Nucleus accumbens (tissue), 56 donors: ENCODE data around the gene OR4X1.
"Not testable (repeated sequence)": the region's sequence is repeated elsewhere in the genome, so short reads cannot be mapped to it uniquely, and the experiment has no call there.

Experiments
- DNase-seq, 56 donors: peaks; one replicate each; lab custom pipeline; 2025; lab: John Stamatoyannopoulos, UW

Gene OR4X1, protein sequence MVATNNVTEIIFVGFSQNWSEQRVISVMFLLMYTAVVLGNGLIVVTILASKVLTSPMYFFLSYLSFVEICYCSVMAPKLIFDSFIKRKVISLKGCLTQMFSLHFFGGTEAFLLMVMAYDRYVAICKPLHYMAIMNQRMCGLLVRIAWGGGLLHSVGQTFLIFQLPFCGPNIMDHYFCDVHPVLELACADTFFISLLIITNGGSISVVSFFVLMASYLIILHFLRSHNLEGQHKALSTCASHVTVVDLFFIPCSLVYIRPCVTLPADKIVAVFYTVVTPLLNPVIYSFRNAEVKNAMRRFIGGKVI

DNA sequence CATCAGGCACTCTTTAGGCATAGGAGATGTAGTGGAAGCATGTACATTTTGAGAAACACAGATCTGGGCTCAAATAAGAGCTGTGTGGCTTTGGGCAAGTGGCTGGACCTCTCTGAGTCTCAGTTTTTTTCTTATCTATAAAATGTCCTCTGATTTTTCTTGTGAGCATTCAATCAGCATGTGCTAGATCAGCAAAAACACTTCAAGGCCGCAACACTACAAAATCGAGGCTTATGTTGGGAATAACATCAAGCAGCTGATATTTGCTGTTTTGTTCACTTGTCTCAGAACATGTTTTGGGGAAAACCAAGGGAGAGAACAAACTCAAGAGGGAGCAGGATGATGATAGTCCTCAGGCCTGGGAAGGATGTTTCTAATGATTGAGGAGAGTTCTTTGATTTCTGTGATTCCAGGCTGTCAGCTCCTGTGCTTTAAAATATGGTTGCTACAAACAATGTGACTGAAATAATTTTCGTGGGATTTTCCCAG is at the start of gene OR4X1:
Gene OR4X1, plus strand, starts transcription at position 439 of the 489 bp plus-strand sequence. Its CDS starts 0 bp downstream, at position 439.
- DNase-seq, result no peak

DNA sequence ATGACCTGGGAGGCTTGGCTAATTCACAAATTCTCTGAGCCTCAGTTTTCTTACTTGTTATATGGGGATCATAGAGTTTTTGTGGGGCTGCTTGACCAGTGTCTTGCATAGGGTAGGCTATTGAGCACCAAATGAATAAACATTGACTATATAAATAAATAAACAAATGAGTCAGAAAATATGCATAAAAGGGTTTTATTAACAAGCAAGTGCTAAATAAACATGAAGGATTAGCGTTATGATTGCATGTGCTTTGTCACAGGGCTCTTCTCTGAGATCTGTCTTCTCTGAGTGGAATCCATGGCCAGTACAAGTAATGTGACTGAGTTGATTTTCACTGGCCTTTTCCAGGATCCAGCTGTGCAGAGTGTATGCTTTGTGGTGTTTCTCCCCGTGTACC is 47.2 kb upstream of the OR4X1 start, which contains the start of gene OR4B1:
Gene OR4B1, plus strand, starts transcription at position 301 of the 400 bp plus-strand sequence. Its CDS starts 0 bp downstream, at position 301.
- no peak for DNase-seq

DNA sequence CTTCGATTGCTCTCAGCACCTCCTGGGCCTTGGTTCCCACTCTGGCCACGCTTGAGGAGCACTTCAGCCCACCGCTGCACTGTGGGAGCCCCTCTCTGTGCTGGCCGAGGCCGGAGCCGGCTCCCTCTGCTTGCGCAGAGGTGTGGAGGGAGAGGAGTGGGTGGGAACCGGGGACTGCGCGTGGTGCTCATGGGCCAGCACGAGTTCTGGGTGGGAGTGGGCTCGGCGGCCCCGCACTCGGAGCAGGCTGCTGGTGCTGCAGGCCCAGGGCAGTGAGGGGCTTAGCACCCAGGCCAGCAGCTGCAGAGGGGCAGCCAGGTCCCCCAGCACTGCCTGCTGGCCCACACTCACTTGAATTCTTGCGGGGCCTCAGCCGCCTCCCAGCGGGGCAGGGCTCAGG is 34.9 kb upstream of the OR4X1 start:
- no peak for DNase-seq

DNA sequence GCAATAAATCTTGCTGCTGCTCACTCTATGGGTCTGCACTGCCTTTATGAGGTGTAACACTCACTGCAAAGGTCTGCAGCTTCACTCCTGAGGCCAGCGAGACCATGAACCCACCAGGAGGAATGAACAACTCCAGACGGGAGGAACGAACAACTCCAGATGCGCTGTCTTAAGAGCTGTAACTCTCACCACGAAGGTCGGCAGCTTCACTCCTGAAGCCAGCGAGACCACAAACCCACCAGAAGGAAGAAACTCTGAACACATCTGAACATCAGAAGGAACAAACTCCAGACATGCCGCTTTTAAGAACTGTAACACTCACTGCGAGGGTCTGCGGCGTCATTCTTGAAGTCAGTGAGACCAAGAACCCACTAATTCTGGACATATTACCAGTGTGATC is 33.6 kb upstream of the OR4X1 start:
- not testable (repeated sequence) for DNase-seq

DNA sequence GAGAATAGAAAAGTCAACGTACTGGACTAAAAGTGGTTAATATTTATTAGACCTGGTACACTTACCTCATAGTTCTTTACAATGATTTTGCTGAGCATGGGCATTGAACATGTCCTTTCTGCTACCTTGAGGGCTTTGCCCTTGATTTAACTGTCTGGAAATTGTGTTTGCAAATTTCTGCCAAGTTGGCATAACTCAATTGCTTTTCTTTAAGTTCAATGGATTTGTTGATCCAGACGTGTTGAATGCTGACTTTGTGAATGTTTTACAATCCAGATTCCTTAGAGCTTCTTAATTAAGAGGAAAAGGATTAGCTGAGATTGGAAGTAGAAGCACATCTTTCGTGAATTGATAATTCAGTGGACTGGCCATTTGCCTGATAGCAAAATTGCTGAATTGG is 25.9 kb upstream of the OR4X1 start:
- DNase-seq, result no peak

DNA sequence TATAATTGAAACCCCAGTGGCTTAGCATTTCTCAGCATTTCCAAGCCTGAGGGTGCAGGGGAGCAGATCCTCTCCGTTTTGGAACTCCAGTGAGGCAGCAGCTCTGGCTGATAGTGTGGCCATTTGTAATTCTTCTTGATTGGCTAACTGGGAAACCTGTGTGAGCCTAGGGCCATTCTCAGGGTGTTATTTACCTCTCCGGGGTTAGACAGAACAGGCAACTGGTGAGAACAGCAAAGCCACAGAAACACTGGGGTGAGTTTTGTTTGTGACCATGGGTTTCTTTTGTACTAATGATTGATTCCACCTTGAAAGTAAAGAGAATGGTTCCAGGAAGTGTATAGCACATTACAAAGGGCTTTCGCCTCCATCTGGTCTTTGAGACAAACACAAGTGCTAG is 21.2 kb upstream of the OR4X1 start:
- no peak for DNase-seq

DNA sequence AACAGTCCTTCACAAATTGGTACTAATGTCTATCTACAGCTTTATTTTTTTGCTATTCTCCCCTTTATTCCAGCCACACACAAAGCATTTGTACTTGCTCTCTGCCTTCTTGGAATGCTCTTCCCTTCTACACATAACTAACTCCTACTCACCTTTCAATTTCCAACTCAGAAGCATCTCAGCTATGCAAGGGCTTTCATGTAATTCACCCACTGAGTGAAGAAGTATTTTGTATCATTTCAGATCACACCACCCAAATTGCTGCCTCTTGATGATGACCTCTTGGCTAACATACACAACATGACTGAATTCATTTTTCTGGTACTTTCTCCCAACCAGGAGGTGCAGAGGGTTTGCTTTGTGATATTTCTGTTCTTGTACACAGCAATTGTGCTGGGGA is 18.9 kb upstream of the OR4X1 start, which contains the start of gene OR4X2:
Gene OR4X2, plus strand, starts transcription at position 301 of the 400 bp plus-strand sequence. Its CDS starts 0 bp downstream, at position 301.
- DNase-seq, result no peak

DNA sequence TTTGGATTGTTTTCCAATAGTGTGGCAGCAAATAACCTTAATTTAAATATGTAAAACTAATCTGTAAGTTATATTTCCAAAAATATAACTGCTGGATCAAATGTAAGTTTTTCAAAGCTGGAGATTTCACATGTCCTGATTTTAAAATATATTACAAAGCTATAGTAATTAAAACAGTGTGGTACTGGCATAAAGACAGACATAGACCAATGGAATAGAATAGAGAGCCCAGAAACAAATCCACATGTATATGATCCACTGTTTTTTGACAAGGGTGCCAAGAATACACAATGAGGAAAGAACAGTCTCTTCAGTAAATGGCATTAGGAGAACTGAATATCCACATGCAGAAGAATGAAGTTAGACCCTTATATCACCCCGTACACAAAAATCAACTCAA is 14.8 kb upstream of the OR4X1 start:
- no peak for DNase-seq

DNA sequence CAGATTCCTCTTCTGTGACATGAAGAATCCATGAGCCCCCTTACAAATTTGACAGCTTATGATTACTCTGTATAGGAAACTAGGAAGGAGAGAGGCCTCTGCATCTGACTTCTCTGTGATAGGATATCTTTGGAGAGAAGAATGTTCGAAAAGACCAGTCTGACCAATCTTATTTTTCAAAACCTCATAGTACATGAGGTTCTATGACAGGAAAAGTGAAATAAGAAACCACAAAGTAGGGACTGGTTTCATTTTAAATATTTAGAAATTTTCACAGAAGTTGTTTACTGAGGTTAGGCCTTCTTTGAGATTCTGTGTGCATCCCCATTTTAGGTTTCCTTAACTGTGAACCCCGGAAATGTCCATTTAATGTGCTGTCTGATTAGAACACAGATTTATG is 2.1 kb upstream of the OR4X1 start:
- DNase-seq, result no peak

DNA sequence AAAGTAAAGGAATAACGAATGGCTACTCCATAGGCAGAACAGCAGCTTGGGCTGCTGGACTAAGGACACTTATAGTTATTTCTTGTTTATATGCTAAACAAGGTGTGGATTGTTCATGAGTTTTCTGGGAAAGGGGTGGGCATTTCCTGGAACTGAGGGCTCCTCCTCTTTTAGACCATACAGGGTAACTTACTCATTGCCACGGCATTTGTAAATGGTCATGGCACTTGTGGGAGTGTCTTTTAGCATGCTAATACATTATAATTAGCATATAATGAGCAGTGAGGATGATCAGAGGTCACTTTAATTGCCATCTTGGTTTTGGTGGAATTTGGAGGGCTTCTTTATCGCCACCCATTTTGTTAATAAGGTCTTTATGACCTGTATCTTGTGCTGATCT is 7.0 kb downstream of the OR4X1 start:
- no peak for DNase-seq

DNA sequence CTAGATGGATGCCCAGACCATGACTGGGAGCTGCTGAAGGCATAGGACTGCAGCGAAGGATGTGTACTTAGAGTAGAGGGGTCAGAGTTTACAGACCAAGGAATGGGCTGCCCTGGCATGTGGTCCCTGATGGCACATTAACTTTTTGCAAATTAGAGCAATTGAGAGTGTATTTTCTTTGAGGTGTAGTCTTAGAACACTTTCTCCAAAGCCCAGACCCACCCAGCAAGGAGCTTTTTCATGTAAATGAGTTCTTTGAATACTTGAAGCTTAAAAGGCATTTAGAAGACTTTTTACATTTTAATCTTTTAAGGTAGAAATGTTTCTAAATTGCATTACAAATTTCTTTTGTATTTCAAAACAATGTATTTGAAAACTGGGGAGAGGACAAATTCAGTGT is 8.9 kb downstream of the OR4X1 start:
- no peak for DNase-seq

DNA sequence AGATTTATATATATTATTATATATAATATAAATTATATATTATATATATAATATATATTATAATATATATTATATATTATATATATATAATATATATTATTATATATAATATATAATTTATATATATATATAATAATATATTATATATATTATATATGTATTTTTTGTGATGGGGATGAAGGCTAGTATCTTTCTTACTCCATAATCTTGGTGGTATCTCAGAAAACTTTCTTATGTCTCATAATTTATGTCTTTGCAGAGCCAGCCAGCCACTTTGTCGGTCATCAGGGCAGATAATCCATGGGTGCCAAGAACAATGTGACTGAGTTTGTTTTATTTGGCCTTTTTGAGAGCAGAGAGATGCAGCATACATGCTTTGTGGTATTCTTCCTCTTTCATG is 42.3 kb downstream of the OR4X1 start, which contains the start of gene OR4S1:
Gene OR4S1, plus strand, starts transcription at position 301 of the 400 bp plus-strand sequence. Its CDS starts 0 bp downstream, at position 301.
- no peak for DNase-seq

DNA sequence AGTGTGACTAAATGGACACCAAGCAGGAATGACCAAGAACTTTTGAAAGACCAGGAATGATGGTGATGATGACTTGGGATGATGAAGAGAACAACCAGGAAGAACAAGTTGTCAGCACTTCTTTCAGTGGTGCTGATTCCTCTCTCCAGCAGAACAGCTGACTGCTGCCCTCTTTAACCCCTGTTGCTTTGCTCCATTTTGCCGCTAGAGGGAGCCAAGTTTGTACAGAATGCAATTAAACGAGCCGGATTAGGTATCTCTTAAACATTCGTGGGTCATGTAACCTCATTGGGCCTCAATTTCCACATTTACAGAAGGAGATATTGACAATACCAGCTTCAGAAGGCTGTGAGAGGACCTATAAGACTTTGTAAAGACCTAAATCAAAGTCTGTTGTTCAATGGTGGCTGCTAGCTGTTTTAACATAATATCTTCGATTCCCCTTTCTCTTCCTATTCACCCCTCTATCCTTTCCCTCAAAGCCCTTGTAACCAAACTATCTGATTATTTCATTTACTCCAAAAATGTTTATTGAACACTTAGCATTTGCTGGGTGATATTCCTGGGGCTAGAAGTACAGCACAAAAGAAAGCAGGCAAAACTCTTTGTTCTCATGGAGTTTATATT is 44.2 kb downstream of the OR4X1 start:
- DNase-seq, result peak in 42 of 56 donors; percentile 1 to 79 (median 21)

DNA sequence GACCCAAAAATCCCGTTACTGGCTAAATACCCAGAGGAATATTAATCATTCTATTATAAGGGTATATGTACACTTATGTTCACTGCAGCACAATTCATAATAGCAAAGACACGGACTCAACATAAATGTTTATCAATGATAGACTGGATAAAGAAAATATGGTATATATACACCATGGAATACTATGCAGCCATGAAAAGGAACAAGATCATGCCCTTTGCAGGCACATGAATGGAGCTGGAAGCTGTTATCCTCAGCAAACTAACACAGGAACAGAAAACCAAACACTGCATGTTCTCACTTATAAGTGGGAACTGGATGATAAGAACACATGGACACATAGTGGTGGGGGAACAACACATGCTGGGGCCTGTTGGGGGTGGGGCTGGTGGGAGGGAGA is 49.9 kb downstream of the OR4X1 start:
- not testable (repeated sequence) for DNase-seq
